ENCODE data around the gene CDH8.

CDH8 gene

DNA sequence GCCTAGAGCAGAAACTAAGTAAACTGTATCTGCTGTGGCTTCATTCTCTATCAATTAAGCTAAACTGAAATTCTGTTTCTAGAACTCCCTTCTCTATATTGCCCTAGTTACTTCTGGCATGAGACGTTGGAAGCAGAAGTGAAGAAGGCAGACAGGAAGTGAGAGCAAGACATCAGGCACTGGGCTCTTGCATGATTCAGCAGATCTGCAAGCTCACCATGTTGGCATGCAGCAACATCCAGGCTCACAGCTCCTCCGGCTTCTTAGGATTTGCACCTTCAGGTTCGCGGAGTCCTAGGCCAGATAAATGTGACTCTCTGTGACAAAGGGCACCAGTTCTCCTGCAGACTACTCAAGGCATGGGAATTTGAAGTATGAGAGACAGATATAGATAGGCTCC is 148.3 kb downstream of the CDH8 start:
- peak; percentile 64 for DNase-seq
- in situ Hi-C loops (cut with MboI; ENCODE audit: low pct_unique_long_range_greater_than_20kb, low sequenced_read_pairs), result no loop called here

DNA sequence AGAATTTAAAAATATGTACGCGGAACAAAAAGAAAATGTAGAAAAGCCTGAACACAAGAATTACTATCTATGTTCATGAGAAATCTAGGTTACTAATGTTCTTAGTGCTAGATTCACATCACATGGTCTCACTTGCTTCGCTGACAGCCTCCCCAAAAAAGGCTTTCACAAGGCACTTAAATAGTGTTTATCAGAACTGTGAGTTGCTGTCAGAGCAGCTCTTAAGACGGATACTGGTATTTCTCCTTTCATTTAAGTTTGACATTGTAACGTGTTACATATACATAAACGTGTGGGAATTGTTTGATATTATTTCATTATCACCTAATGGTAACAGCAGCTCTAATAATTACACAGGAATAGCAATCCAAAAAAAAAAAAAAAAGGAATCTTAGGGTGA is 150.9 kb downstream of the CDH8 start:
- in situ Hi-C loops (cut with MboI; ENCODE audit: low pct_unique_long_range_greater_than_20kb, low sequenced_read_pairs), result no loop called here
- DNase-seq, result no peak

DNA sequence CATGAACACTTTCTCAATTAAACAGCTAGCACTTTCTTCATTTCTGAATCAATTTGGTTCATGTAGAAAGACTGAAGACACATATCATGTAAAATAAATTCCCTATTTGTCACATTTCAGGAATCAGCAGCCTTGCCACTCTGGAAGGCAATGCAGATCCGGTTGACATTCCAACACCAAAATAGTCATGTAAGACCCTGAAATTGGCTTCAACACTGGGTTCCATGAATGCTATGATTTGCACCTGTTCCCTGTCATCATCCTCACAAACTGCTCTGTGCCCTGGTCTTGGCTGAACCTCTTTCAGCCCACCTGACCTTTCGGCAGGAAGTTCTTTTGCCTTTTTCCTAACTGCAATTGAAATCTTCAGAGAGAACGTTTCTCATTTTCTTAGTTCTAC is 156.9 kb downstream of the CDH8 start:
- in situ Hi-C loops (cut with MboI; ENCODE audit: low pct_unique_long_range_greater_than_20kb, low sequenced_read_pairs), result no loop called here

DNA sequence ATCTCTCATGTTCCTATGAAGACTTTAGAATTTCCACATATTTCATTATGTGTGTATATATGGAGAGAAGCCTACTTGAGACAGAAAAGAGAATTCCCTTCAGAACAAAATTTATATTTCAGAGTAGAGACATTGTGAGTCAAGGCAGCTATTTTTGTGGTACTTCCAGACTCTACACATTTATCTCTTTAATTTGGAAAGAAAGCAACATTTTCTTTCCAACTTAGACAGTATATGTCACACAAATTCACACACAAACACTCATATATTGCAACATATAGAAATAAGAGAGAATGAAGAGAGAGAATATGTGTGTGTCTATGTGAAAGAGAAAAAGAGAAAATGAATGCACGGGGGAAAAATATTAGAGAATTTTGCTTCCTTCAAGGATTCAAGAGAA is 158.8 kb downstream of the CDH8 start:
- DNase-seq, result no peak
- in situ Hi-C loops (cut with MboI; ENCODE audit: low pct_unique_long_range_greater_than_20kb, low sequenced_read_pairs), result no loop called here

More for the DNA sequence above, 156.9 kb downstream of the CDH8 start:
- no peak for DNase-seq

DNA sequence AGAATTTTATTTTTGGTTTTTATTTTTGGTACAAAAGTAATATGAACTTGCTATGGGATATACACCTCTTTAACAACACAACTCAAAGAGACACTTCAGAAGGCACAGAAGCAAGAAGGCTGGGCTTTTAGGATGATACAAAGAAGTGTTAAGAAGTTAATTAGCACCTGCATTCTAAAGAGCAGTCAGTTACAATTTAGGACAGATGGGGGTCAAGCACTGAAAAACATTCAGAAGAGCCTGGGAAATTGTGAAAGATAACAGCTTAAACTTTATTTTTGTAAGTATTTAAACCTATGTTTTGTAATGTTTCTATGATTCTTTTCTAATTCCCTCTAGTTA is 163.5 kb downstream of the CDH8 start:
- DNase-seq, result no peak
- in situ Hi-C loops (cut with MboI; ENCODE audit: low pct_unique_long_range_greater_than_20kb, low sequenced_read_pairs), result no loop called here

DNA sequence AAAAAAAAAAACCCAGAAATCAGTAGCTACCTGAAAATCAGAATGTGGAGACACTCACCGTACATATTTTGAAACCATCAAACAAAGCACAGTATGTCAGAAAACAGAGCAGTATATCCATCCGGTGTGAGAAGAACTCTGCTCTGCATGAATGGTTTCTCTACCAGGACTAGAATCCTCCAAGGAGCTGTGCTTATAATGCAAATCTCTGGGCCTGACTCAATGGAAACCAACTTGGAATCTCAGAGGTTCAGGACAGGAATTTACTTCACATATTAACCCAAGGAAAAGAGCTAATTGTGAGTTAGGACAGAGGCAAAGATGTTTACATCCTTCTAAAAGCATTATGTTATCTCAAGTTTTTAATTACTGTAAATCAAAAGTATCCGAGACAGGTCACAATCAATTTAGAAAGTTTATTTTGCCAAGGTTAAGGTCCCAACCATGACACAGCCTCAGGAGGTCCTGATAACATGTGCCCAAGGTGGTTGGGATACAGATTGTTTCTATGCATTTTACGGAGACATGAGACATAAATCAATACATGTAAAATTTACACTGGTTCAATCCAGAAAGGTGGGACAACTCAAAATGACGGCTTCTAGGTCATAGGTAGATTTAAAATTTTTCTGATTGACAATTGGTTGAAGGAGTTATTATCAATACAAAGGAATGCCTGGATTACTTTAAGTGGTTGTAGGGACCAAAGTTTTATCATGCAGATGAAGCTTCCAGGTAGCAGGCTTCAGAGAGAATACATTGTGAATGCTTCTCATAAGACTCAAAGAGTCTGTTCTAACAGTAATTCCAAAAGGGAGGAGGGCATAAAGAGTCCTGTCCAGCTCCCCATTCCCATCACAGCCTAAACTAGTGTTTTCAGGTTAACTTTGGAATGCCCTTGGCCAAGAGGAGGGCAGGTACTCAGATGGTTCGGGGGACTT is 164.1 kb downstream of the CDH8 start:
- in situ Hi-C loops (cut with MboI; ENCODE audit: low pct_unique_long_range_greater_than_20kb, low sequenced_read_pairs), result no loop called here
- no peak for DNase-seq

DNA sequence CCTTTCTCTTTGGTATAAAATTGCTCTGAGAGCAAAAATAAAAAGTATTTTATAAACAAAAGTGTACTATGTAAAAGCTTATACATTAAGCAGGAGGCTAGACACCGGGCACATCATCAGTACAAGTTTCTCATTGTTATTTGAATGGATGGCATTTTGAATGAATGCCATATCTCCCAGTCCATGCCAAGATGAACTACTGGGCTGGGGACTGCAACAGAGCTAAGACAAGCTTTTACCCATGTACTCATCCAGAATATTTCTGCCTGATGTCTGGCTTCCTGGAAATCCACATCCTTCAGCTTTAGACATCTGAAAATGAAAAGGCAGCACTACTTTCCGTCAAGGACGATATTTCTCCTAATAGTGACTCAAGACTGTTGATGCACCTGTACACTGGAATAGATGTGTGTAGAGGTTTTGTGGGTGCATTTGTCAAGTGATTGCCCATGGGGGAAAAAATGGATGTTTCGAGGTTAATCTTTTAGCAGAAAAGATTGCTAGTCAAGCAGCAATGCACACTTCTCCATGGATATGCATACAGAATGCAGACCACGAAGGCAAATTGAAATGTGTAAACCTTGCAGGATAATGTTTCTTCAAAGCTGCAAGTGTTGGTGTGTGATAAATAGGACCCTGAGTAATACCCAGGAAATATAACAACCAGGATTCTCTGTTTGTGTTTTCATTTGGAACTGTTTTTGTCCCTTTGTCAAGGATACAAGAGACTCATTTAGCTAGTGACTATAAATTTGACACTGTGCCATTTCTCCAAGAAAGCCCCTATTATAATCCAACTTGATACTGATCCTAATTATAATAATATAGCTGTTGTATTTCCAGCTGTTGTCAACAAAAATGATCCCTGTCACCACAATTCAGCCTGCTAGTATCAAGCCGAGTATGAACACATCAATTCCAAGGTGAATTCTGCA is 173.8 kb downstream of the CDH8 start:
- in situ Hi-C loops (cut with MboI; ENCODE audit: low pct_unique_long_range_greater_than_20kb, low sequenced_read_pairs), result no loop called here
- DNase-seq, result no peak

DNA sequence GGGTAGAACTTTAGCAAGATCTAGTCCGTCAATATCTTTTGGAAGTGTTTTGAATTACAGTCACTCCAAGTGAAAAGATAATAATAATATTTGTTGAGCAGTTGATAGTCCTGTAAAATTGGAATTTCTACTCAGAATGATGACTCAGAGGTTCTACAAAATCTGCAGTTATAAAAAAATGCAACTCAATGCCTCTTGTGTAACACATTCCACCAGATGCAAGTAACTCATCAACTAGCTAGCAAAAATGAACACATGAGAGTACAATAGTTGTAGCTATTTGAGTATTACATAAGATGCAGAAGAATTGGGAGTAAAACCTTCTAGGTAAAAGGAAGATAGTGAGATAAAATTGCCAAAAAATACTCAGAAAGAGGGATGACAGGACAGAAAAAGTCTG is 177.2 kb downstream of the CDH8 start:
- no peak for DNase-seq
- in situ Hi-C loops (cut with MboI; ENCODE audit: low pct_unique_long_range_greater_than_20kb, low sequenced_read_pairs), result no loop called here

DNA sequence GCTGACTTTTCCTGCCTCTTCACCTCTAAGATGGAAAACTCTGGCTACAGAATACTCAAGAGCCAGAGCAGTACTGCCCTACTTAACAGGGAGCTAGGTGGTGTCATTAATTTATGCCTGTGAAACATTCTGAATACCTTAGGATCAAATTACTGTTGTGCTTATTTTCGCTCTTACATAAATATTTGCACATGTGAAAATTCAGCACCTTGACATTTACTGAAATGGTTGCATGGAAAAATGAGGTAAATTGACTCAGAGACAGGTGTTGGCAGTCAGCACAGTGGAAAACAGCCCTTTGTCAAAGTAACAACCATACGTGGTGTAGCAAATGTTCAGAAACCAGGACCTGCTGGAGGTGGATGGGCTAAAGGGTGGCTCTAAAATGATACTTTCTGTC is 193.6 kb downstream of the CDH8 start:
- in situ Hi-C loops (cut with MboI; ENCODE audit: low pct_unique_long_range_greater_than_20kb, low sequenced_read_pairs), result no loop called here
- no peak for DNase-seq

DNA sequence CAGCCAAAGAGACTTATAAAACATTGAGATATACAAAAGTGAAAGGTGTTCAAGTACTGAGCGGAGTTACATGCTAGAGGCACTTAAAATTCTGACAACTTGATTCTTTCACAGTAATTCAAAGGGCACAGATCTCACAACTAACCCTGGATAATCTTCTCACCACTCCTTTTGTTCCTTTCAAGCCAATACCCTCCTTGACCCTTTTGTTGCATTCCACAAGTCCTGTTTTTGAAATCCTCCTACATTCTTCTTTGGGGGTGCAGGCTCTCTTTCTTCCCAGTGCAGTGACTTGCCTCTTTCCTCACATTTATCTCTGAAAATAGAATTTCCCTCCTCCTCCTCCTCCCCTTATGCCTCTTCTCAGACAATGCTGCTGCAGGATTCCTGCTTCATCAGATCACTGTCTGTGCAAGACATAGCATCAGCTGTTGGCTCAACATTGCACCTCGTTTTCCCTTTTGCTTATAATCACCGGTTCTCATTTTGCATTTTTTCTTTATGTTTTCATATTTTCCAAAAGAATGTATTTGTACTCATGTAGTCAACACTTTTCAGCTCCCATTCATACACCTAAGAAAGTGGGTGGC is 199.3 kb downstream of the CDH8 start:
- in situ Hi-C loops (cut with MboI; ENCODE audit: low pct_unique_long_range_greater_than_20kb, low sequenced_read_pairs), result no loop called here
- DNase-seq, result no peak

DNA sequence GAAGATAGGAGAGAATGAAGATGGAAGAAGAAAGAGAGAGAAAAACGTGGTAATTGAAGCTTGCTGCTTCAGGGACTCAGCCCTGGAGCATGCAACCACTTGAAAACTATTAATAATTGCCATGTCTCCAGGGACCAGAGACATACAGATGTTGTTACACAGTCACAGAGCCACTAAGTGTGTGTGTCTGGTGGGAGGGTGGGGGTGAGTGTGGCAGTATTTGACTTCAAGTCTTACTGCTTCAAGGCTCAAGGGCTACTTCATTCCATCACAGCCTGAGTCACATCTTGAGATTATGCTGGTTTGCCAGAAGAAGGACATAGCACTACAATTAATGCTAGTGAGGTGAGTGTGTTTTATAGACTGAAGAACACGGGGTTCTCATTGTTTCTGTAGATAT is 202.2 kb downstream of the CDH8 start:
- DNase-seq, result no peak
- in situ Hi-C loops (cut with MboI; ENCODE audit: low pct_unique_long_range_greater_than_20kb, low sequenced_read_pairs), result no loop called here

DNA sequence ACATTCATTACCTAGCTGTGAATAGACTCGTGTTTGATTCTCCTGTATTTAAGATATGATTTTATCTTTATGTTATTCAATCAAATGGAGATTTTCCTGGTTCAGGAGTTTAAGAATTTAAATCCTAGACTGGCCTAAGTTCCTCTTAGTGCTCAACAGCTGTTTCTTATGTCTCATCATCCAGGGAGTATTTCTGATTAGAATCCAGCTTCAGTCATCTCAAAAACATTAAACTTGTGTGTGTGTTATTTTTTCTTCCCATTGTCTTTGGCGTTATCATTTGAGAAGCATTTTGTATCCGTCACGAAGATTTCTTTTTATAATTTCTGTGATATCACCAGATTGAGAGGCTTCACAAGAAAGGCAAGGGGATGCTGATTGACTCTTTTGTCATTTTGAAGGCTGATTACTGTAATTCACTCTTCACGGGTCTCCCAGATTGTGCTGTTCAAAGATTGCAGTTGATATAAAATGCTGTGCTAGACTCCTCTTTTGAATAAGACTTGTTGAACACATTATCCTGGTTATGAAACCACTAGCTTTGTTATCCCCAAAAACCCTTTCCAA is 204.8 kb downstream of the CDH8 start:
- no peak for DNase-seq
- in situ Hi-C loops (cut with MboI; ENCODE audit: low pct_unique_long_range_greater_than_20kb, low sequenced_read_pairs), result no loop called here

DNA sequence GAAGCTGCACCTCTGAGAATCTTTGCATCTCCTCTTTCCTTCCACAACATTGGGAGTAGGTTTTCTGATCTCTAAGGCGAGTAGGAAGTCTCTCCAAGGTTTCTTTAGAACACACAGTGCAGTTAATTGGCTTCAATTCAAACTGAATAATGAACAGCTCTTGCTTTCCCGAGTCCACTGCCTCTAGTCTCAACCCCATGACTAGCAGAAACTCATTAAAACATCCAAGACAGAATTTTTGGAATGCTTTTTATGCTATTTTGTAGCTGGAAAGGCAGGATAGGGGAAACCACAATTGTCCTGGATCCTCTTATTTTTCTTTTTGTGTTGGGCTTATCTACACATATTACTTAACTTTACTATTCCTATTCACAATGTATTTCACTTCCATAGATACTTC is 206.6 kb downstream of the CDH8 start:
- in situ Hi-C loops (cut with MboI; ENCODE audit: low pct_unique_long_range_greater_than_20kb, low sequenced_read_pairs), result no loop called here
- no peak for DNase-seq

DNA sequence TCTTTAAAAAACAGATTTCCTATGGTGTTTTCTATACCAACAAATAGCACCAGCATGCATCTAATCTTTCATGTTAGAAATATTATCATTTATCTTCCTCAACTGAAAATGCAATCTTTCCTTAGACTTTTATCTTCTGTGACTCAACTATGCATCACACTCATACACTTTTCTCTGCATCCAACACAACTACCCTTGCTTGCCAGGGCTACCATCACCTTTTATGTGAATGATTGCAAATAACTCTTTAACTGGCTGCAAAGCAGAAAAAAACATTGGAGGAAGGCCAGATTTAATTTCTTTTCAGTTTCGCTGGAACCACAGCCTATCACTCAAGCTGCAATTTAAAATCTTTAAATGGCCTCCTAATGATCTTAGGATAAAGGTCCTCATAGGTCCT is 212.9 kb downstream of the CDH8 start:
- DNase-seq, result no peak
- in situ Hi-C loops (cut with MboI; ENCODE audit: low pct_unique_long_range_greater_than_20kb, low sequenced_read_pairs), result no loop called here

DNA sequence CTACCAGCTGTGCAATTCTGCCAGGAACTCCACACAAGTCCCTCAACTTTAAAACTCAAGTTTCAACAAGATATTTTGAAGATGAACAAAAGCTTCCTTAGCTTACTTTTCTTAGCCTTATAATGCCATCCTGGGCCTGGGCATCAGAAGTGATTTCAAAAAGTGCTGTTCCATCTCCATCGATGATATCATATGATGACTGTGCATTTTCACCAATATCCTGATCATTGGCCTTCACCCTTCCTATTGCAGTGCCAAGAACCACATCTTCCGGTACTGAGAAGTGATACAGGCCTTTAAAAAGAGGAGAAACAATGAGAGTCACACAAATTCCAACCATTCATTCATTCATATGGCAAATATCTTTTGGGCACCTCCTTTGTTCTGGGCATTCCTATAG is 215.4 kb downstream of the CDH8 start:
- DNase-seq, result no peak
- in situ Hi-C loops (cut with MboI; ENCODE audit: low pct_unique_long_range_greater_than_20kb, low sequenced_read_pairs), result no loop called here

DNA sequence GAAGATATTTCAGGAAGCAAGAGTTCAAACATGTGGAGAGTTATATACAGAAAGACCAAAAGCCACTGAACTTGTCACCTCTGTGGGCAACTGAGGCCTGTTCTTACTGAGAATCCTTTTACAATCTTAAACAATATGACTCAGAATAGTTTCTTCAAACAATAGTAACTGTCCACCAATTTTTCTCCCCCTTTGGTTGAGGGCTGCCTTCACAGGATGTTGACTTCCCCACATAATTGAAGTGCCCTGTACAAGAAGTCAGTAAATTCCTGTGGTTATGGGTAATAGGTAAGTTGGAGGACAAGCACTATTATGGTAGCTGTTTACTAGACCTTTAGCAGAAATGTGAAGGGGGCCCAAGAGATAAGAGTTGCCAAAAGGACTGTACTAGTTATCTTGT is 215.8 kb downstream of the CDH8 start:
- DNase-seq, result no peak
- in situ Hi-C loops (cut with MboI; ENCODE audit: low pct_unique_long_range_greater_than_20kb, low sequenced_read_pairs), result no loop called here

DNA sequence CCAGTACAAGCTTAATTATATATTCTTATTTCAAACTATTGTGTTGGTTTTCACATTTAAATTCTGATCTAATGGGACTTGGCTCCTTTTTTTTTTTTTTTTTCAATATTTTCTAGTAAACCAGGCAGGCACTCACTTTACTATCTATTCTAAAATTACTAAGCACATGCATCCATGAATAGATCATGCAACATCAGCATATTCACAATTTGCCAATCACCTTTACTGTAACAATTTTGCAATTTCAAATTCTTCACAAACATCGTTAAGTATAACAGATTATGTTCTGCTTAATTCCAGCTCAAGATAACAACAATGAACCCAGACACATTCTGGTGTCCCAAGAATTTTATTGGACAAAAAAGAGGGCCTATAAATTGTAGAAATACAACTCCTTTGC is 217.4 kb downstream of the CDH8 start:
- DNase-seq, result no peak

DNA sequence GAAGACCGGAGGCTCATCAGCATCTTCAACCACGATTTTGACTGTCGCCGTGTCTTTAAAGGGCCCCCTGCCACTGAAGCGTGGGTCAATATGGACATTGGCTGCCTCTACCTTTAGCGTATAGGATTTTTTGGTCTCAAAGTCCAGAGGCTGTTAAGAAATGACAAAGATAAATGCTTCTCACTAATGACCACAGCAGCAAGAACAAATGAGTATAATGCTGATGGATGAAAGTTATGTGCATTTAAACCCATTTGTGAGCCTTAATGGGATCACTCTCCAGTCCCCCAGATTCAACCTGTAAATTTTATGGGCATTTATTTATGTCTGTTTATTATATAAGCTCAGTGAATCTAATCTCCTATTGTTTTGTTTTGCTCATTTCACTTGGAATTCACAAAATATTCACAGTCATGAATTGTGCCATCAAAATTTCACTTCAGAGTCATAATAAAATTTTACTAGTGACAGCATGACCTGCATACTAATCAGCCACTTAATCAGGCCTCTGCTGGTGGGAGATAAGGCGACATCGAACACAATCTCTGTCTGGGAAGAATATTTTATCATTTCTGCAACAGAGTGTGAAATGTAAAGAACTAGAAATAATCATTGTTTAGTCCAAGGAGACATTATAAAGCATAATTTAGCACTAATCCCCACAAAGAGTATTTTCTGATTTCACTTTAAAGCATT is 218.5 kb downstream of the CDH8 start:
- DNase-seq, result no peak
- in situ Hi-C loops (cut with MboI; ENCODE audit: low pct_unique_long_range_greater_than_20kb, low sequenced_read_pairs), result no loop called here

More for the DNA sequence above, 217.4 kb downstream of the CDH8 start:
- in situ Hi-C loops (cut with MboI; ENCODE audit: low pct_unique_long_range_greater_than_20kb, low sequenced_read_pairs), result no loop called here

DNA sequence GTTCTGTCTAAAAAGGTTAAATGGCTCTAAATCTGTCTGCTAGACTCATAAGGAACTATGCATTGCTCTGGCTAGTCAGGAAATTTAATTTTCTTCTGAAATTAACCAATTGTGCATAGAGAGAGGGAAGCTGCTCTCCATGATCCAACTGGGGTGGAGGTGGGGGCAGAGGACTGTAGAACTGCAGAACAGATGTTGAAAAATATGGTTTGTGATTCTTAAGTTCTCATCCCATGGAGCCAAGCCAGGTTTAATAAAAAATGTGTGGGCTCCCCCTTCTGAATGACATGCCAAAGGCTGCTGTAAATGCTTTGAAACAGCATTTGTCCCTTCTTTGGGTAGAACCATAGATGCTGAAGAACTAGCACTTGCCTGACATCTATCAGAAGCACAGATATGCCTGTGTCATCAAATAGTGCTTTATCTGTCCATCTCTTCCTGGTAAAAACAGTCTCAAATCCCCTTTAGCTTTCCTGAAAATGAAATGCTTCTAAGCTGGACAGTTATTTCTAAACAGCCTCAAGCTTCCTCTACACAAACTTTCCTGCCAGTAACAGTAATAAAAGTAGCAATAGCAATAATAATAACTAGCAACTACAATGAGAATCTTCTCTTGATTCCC is 221.4 kb downstream of the CDH8 start:
- in situ Hi-C loops (cut with MboI; ENCODE audit: low pct_unique_long_range_greater_than_20kb, low sequenced_read_pairs), result no loop called here
- DNase-seq, result no peak
